Endothelial cell of umbilical vein (primary cell): ENCODE data around the gene FES. TPM values are rescaled to one million over a fixed set of nuclear protein-coding genes. Genes with fewer than 3 reads are reported as not detected.

Experiments used
- BruUV-seq: library from RNA; stranded (reverse); fragments of 400-500 nt; replicated peaks from 2 replicates; lab custom pipeline; 2021; lab: Mats Ljungman, UMichigan
- CTCF ChIA-PET: fragments of 300-600, 350-600 bp; sonication (Branson Sonifier 250); formaldehyde crosslinking; loops from one replicate; lab custom pipeline; 2021; ENCODE audit warnings: antibody characterized with exemption, inconsistent platforms; lab: Charles Lee
- POLR2A ChIA-PET: fragments of 300-600, 350-600 bp; sonication (Branson Sonifier 250); formaldehyde crosslinking; loops from one replicate; lab custom pipeline; 2021; ENCODE audit warnings: antibody characterized with exemption, inconsistent platforms; lab: Charles Lee
- DNase-seq: peaks from one replicate; pipeline ENCODE4 v3.0.0-alpha.2; 2011; ENCODE audit warnings: low read depth, low spot score
- FAIRE-seq: peaks from 2 replicates; lab custom pipeline; 2011; peaks lifted over from hg19 to GRCh38; lab: Jason Lieb, UNC
- H2AFZ ChIP-seq: 2 replicates; pipeline ENCODE4 v1.6.0; 2012; ENCODE audit warnings: low read depth, low read length, control low read depth, inconsistent platforms
- H3K27ac ChIP-seq: 2 replicates; pipeline ENCODE4 v1.5.1; 2011; ENCODE audit warnings: low read depth, mild to moderate bottlenecking, control low read depth, low read length, moderate library complexity; ENCODE audit not compliant: insufficient read depth
- H3K27me3 ChIP-seq, 2 experiments: 2 replicates each; pipeline versions ENCODE4 v1.6.0 to v1.6.1; 2011; ENCODE audit warnings: low read length in 2 of 2, mixed read lengths in 1 of 2; ENCODE audit not compliant: control insufficient read depth in 2 of 2, insufficient read depth in 2 of 2
- H3K36me3 ChIP-seq, 2 experiments: 2 replicates in 1 of 2; 3 replicates in 1 of 2; pipeline ENCODE4 v1.5.1; 2011; ENCODE audit warnings: low read length in 2 of 2, mild to moderate bottlenecking in 1 of 2, moderate library complexity in 1 of 2; ENCODE audit not compliant: control insufficient read depth in 2 of 2, insufficient read depth in 2 of 2; ENCODE audit errors: extremely low read depth in 1 of 2
- H3K4me1 ChIP-seq: 3 replicates; pipeline ENCODE4 v1.5.1; 2011; ENCODE audit warnings: mild to moderate bottlenecking, low read length; ENCODE audit not compliant: control insufficient read depth, insufficient read depth; ENCODE audit errors: extremely low read depth
- H3K4me2 ChIP-seq: 2 replicates; pipeline ENCODE4 v1.6.1; 2011; ENCODE audit warnings: low read length, control low read depth, mixed read lengths; ENCODE audit not compliant: insufficient read depth
- H3K4me3 ChIP-seq, 3 experiments: fragments of 200-600 bp in 1 of 3; sonication (generic), shearing (Covaris generic) in 1 of 3; replicated peaks in 1 of 3; 2 replicates each; pipeline ENCODE4 v1.5.1; 2011 to 2016; ENCODE audit warnings: control low read depth in 3 of 3, low read length in 3 of 3, mild to moderate bottlenecking in 2 of 3, inconsistent platforms in 1 of 3, low read depth in 1 of 3, moderate library complexity in 1 of 3; ENCODE audit not compliant: insufficient read depth in 1 of 3
- H3K79me2 ChIP-seq: 2 replicates; pipeline ENCODE4 v1.6.0; 2012; ENCODE audit warnings: low read length, inconsistent platforms; ENCODE audit not compliant: control insufficient read depth, insufficient read depth
- H3K9ac ChIP-seq: replicated peaks from 2 replicates; pipeline ENCODE3; 2011; ENCODE audit warnings: low read length, control low read depth; ENCODE audit not compliant: insufficient read depth; ENCODE audit errors: extremely low read depth
- H3K9me1 ChIP-seq: replicated peaks from 3 replicates; pipeline ENCODE4 v1.6.0; 2011; ENCODE audit warnings: mild to moderate bottlenecking, low read length; ENCODE audit not compliant: control insufficient read depth, insufficient read depth; ENCODE audit errors: extremely low read depth
- H3K9me3 ChIP-seq: replicated peaks from 2 replicates; pipeline ENCODE4 v1.5.1; 2012; ENCODE audit warnings: low read length, inconsistent platforms; ENCODE audit not compliant: control insufficient read depth, insufficient read depth
- H4K20me1 ChIP-seq: replicated peaks from 2 replicates; pipeline ENCODE3; 2011; ENCODE audit warnings: mild to moderate bottlenecking, low read length; ENCODE audit not compliant: control insufficient read depth, insufficient read depth; ENCODE audit errors: extremely low read depth
- EZH2 ChIP-seq: IDR thresholded peaks from 2 replicates; pipeline ENCODE4 v1.6.1; 2012; ENCODE audit warnings: borderline replicate concordance, low read depth, mild to moderate bottlenecking, moderate library complexity, low read length, inconsistent platforms; ENCODE audit not compliant: severe bottlenecking
- FOS ChIP-seq: IDR thresholded peaks from 2 replicates; pipeline ENCODE4 v1.6.1; 2011; ENCODE audit warnings: mild to moderate bottlenecking, low read length, moderate library complexity, borderline replicate concordance; ENCODE audit not compliant: insufficient read depth
- GATA2 ChIP-seq: IDR thresholded peaks from 2 replicates; pipeline ENCODE4 v1.7.0; 2011; ENCODE audit warnings: low read depth, mild to moderate bottlenecking, moderate library complexity, mixed read lengths, low read length; ENCODE audit not compliant: insufficient read length, insufficient read depth
- JUN ChIP-seq: IDR thresholded peaks from 2 replicates; pipeline ENCODE4 v1.6.1; 2011; ENCODE audit warnings: borderline replicate concordance, low read depth; ENCODE audit not compliant: insufficient read length, insufficient read depth
- MAX ChIP-seq: IDR thresholded peaks from 2 replicates; pipeline ENCODE4 v1.6.1; 2011; ENCODE audit not compliant: insufficient read depth, insufficient read length
- MYC ChIP-seq: IDR thresholded peaks from one replicate; pipeline ENCODE4 v1.6.1; 2011; ENCODE audit warnings: mild to moderate bottlenecking, low read depth, low read length
- POLR2A ChIP-seq: IDR thresholded peaks from 2 replicates; pipeline ENCODE4 v1.6.1; 2012; ENCODE audit warnings: low read depth, mild to moderate bottlenecking, control low read depth, low read length
- POLR2AphosphoS5 ChIP-seq: IDR thresholded peaks from 2 replicates; pipeline ENCODE4 v1.6.1; 2012; ENCODE audit warnings: low read depth, mild to moderate bottlenecking, control low read depth, low read length, moderate library complexity; ENCODE audit not compliant: insufficient read depth
- dilution Hi-C: fragments of 300-500 bp; cut with MboI; formaldehyde crosslinking; loops from one replicate; pipeline ENCODE4 v1.15.0; 2019; ENCODE audit warnings: low sequenced_read_pairs; ENCODE audit not compliant: extremely low pct_ligation_motif_present
- intact Hi-C: fragments of 100-400 bp; cut with micrococcal nuclease; formaldehyde crosslinking; loops from one replicate; pipeline ENCODE4 v1.10.0; 2022
- polyA plus RNA-seq, 4 experiments: library from polyadenylated mRNA; depleted of rRNA in 3 of 4; stranded (reverse) in 3 of 4; unstranded in 1 of 4; fragments of >200 nt; gene quantifications; 2 replicates each; pipeline versions ENCODE4 v1.2.1 to v1.2.3, GENCODE V29; 2011 to 2012; ENCODE audit warnings: missing spikeins in 1 of 4
- total RNA-seq: library from RNA; stranded (reverse); gene quantifications from 2 replicates; pipeline ENCODE4 v1.2.3, GENCODE V29; 2021
- TF ChIP-seq, protein P1 (sequence below), 2 donors: IDR thresholded peaks; 1 replicate in 1 of 2; 2 replicates in 1 of 2; pipeline ENCODE4 v1.5.1; 2011; ENCODE audit warnings: low read length in 2 of 2, mild to moderate bottlenecking in 2 of 2, moderate library complexity in 2 of 2, control low read depth in 1 of 2, inconsistent platforms in 1 of 2, low read depth in 1 of 2; ENCODE audit not compliant: insufficient read depth in 1 of 2; ENCODE audit errors: extremely low read depth in 1 of 2

FES gene
- total and polyA plus RNA-seq, 2 donors (not counting 3 experiments of a cell fraction or from before 2014, with no cell fraction given), result 41.5 to 58.1 TPM

DNA sequence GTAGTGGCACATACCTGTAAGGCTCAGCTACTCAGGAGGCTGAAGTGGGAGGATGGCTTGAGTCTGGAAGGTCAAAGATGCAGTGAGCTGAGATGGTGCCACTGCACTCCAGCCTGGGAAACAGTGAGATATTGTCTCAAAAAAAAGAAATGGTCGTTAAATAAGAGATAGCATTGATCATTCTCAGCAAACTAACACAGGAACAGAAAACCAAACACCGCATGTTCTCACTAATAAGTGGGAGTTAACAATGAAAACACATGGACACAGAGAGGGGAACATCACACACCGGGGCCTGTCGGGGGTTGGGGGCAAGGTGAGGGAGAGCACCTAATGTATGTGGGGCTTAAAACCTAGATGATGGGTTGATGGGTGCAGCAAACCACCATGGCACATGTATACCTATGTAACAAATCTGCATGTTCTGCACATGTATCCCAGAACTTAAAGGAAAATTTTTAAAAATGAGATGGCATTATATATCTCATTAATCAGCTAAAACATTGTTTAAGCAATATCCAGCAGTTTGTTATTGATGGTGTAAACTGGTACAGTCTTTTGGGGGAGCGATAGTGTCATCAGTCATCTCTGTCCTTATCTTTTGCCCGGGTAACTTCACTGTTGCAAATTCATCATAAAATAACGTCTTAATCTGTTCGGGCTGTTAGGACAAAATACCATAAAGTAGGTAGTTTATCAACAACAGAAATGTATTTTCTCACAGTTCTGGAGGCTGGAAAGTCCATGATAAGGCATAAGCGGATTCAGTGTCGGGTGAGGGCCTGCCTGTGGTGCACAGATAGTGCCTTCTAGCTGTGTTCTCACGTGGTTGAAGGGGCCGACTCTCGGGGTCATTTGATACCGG lies 17.1 kb downstream of the FES start:
- dilution Hi-C loops (no loop called here), intact Hi-C loops (loop anchor here (1.0 kb wide), 1 partner anchor 30 kb away; no protein-coding TSS in a partner anchor)
- H3K9me3 ChIP-seq, result no peaks in the 10 kb centered on the region
- H3K4me2 ChIP-seq, result peak overlapping the region; percentile 92
- peaks cover 17% of the 10 kb centered on the region for H3K4me1 ChIP-seq
- H4K20me1 ChIP-seq, result no peaks in the 10 kb centered on the region
- DNase-seq (no peak), FAIRE-seq (no peak)
- TF ChIP-seq, protein P1, sequence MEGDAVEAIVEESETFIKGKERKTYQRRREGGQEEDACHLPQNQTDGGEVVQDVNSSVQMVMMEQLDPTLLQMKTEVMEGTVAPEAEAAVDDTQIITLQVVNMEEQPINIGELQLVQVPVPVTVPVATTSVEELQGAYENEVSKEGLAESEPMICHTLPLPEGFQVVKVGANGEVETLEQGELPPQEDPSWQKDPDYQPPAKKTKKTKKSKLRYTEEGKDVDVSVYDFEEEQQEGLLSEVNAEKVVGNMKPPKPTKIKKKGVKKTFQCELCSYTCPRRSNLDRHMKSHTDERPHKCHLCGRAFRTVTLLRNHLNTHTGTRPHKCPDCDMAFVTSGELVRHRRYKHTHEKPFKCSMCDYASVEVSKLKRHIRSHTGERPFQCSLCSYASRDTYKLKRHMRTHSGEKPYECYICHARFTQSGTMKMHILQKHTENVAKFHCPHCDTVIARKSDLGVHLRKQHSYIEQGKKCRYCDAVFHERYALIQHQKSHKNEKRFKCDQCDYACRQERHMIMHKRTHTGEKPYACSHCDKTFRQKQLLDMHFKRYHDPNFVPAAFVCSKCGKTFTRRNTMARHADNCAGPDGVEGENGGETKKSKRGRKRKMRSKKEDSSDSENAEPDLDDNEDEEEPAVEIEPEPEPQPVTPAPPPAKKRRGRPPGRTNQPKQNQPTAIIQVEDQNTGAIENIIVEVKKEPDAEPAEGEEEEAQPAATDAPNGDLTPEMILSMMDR (IDR thresholded peaks at IDR 0.05; ENCODE audit: extremely low read depth in 1 of 2, insufficient read depth in 1 of 2, low read depth in 1 of 2, low read length in 2 of 2), result no peak
- TF ChIP-seq MYC (no peak), POLR2AphosphoS5 (no peak), POLR2A (no peak), FOS (no peak), GATA2 (no peak), EZH2 (no peak), MAX (no peak), JUN (no peak)
- peak overlapping the region in 1 of 3 experiments; percentile 63 for H3K4me3 ChIP-seq
- no TSS peak for BruUV-seq
- peak overlapping the region; percentile 51 for H3K27ac ChIP-seq
- peaks cover 0 to 12% of the 10 kb centered on the region in 2 experiments for H3K36me3 ChIP-seq
- peak overlapping the region; percentile 58 for H3K9ac ChIP-seq
- H3K27me3 ChIP-seq, result no peaks in the 10 kb centered on the region
- CTCF ChIA-PET, result interaction anchor here (1.1 to 7.3 kb wide), 3 partner anchors 31 to 611 kb away, joined by 3 to 57 read pairs (median 4); partner anchors contain the start of gene HDDC3
- peaks cover 4% of the 10 kb centered on the region for H3K79me2 ChIP-seq
- POLR2A ChIA-PET, result interaction anchor here (1.1 kb wide), 1 partner anchor 252 kb away, joined by 3 read pairs; no protein-coding TSS in a partner anchor
- H2AFZ ChIP-seq, result peak overlapping the region; percentile 94
- no peaks in the 10 kb centered on the region for H3K9me1 ChIP-seq
